ENCODE results near the gene RBFOX2.

DNA sequence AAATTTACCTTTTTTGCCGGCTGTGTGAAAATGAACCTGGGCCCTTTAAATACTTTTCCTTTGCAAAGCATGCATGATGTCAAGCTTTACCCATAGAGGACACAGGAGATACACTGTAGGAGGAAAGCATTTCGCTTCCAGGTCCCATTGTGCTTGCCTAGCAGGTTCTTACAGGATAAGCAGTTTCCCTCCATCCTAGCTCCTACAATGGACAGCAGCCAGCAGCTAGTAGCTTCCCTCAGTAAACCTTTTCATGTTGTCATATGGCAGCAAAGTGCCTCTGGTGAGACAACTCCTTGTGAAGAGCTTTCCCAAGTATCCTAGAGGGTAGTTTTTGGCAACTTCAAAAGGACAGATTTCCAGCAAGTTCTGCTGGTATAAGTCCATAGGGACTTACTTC, 78.4 kb downstream of the RBFOX2 start:
- TF ChIP-seq, protein P1, sequence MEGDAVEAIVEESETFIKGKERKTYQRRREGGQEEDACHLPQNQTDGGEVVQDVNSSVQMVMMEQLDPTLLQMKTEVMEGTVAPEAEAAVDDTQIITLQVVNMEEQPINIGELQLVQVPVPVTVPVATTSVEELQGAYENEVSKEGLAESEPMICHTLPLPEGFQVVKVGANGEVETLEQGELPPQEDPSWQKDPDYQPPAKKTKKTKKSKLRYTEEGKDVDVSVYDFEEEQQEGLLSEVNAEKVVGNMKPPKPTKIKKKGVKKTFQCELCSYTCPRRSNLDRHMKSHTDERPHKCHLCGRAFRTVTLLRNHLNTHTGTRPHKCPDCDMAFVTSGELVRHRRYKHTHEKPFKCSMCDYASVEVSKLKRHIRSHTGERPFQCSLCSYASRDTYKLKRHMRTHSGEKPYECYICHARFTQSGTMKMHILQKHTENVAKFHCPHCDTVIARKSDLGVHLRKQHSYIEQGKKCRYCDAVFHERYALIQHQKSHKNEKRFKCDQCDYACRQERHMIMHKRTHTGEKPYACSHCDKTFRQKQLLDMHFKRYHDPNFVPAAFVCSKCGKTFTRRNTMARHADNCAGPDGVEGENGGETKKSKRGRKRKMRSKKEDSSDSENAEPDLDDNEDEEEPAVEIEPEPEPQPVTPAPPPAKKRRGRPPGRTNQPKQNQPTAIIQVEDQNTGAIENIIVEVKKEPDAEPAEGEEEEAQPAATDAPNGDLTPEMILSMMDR (IDR thresholded peaks at IDR 0.05) = no peak
- TF ChIP-seq, protein P2, sequence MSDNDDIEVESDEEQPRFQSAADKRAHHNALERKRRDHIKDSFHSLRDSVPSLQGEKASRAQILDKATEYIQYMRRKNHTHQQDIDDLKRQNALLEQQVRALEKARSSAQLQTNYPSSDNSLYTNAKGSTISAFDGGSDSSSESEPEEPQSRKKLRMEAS (IDR thresholded peaks at IDR 0.05) = no peak
